H1 (cell line): ENCODE results near the gene NOX1. TPM values are rescaled to one million over a fixed set of nuclear protein-coding genes. Genes with fewer than 3 reads are reported as not detected.

Experiments used
- BACH1 ChIP-seq: IDR thresholded peaks from 2 replicates; pipeline ENCODE4 v1.6.1; 2012; ENCODE audit warnings: low read length, improper control_type of control experiment
- CREB1 ChIP-seq: IDR thresholded peaks from 2 replicates; pipeline ENCODE4 v1.6.1; 2012; ENCODE audit warnings: inconsistent platforms
- JUND ChIP-seq: IDR thresholded peaks from 2 replicates; pipeline ENCODE4 v1.6.1; 2011; ENCODE audit warnings: mild to moderate bottlenecking, improper control_type of control experiment, low read length
- NANOG ChIP-seq: IDR thresholded peaks from 2 replicates; pipeline ENCODE4 v1.6.1; 2011; ENCODE audit warnings: low read length, low read depth, mild to moderate bottlenecking, inconsistent platforms; ENCODE audit not compliant: insufficient read depth, poor library complexity, severe bottlenecking
- PHF8 ChIP-seq: fragments of 200-600 bp; sonication (generic); conservative IDR thresholded peaks from 2 replicates; pipeline ENCODE4 v1.7.1; 2012; ENCODE audit warnings: low read depth, mild to moderate bottlenecking, inconsistent platforms, low read length, moderate library complexity
- POLR2A ChIP-seq, 2 experiments: IDR thresholded peaks; 1 replicate in 1 of 2; 2 replicates in 1 of 2; pipeline ENCODE4 v1.6.1; 2011; ENCODE audit warnings: low read depth in 2 of 2, low read length in 2 of 2, mild to moderate bottlenecking in 2 of 2; ENCODE audit errors: control extremely low read depth in 1 of 2
- POLR2AphosphoS5 ChIP-seq: IDR thresholded peaks from 2 replicates; pipeline ENCODE4 v1.6.1; 2011; ENCODE audit warnings: low read depth, low read length
- RAD21 ChIP-seq, 2 experiments: IDR thresholded peaks in 1 of 2; conservative IDR thresholded peaks in 1 of 2; 2 replicates each; pipeline ENCODE4 v1.6.1; 2011; ENCODE audit warnings: low read depth in 2 of 2, low read length in 2 of 2, improper control_type of control experiment in 1 of 2, inconsistent platforms in 1 of 2, mild to moderate bottlenecking in 1 of 2, moderate library complexity in 1 of 2
- SAP30 ChIP-seq: fragments of 300-600 bp; sonication (generic); IDR thresholded peaks from 2 replicates; pipeline ENCODE4 v1.7.1; 2012; ENCODE audit warnings: low read length, moderate library complexity, mild to moderate bottlenecking, inconsistent platforms; ENCODE audit not compliant: insufficient read depth, insufficient replicate concordance
- SIN3A ChIP-seq, 2 experiments: IDR thresholded peaks in 1 of 2; conservative IDR thresholded peaks in 1 of 2; 2 replicates each; pipeline ENCODE4 v1.6.1; 2011 to 2012; ENCODE audit warnings: low read length in 2 of 2, improper control_type of control experiment in 1 of 2, low read depth in 1 of 2, mild to moderate bottlenecking in 1 of 2
- TAF1 ChIP-seq: IDR thresholded peaks from 2 replicates; pipeline ENCODE4 v1.6.1; 2011; ENCODE audit warnings: mild to moderate bottlenecking, low read depth, low read length
- TBP ChIP-seq: IDR thresholded peaks from 2 replicates; pipeline ENCODE4 v1.6.1; 2011; ENCODE audit warnings: low read depth, low read length, improper control_type of control experiment
- TCF12 ChIP-seq: IDR thresholded peaks from 2 replicates; pipeline ENCODE4 v1.6.1; 2011; ENCODE audit warnings: low read depth, mild to moderate bottlenecking, low read length
- TEAD4 ChIP-seq: IDR thresholded peaks from 2 replicates; pipeline ENCODE4 v1.6.1; 2012; ENCODE audit warnings: low read depth, low read length, inconsistent platforms, mixed read lengths
- YY1 ChIP-seq: IDR thresholded peaks from 2 replicates; pipeline ENCODE4 v1.6.1; 2011; ENCODE audit warnings: low read depth, mild to moderate bottlenecking, low read length
- polyA plus RNA-seq, 7 experiments: library from polyadenylated mRNA; depleted of rRNA in 3 of 7; stranded (reverse) in 5 of 7; unstranded in 2 of 7; fragments of >200 nt in 5 of 7; fragments of 200-250 nt in 2 of 7; gene quantifications; 1 replicate in 5 of 7; 2 replicates in 1 of 7; 4 replicates in 1 of 7; pipeline versions ENCODE4 v1.2.1 to v1.2.3, GENCODE V29; 2011 to 2013; ENCODE audit warnings: missing spikeins in 2 of 7, mixed read lengths in 2 of 7
- total RNA-seq: library from RNA; stranded (reverse); fragmentation: NEBNext Ultra II Directional; extraction: Animal tissue kit (Norgen Biotek cat#: 25700); gene quantifications from 2 replicates; pipeline ENCODE4 v1.2.1, GENCODE V29; 2021
- TF ChIP-seq, protein P1 (sequence below): IDR thresholded peaks from 2 replicates; pipeline ENCODE4 v1.6.1; 2012; ENCODE audit warnings: inconsistent platforms
- TF ChIP-seq, protein P2 (sequence below): IDR thresholded peaks from 2 replicates; pipeline ENCODE4 v1.6.1; 2012; ENCODE audit warnings: low read length, inconsistent platforms

The NOX1 gene
- total and polyA plus RNA-seq, 2 of the 8 experiments (the other 6 are each of a cell fraction or from before 2014, with no cell fraction given): not detected

- peak; percentile 53 for TF ChIP-seq TBP
- peak; percentile 90 for TF ChIP-seq YY1
- peak; percentile 58; the same call in 1 of the 2 replicates for TF ChIP-seq POLR2AphosphoS5
- TF ChIP-seq CREB1: 0 out of 2 replicates have a peak, but pooled peaks have one; percentile 26
- peak; percentile 89 for TF ChIP-seq TAF1
- no peak for TF ChIP-seq JUND
- TF ChIP-seq SAP30: no peak
- peak in 1 of 2 experiments; percentile 8; a peak in 1 of 4 replicates for TF ChIP-seq RAD21 (IDR thresholded peaks at IDR 0.05 in 1 of 2, conservative IDR thresholded peaks at IDR 0.05 in 1 of 2; ENCODE audit: low read depth in 2 of 2, low read length in 2 of 2)
- TF ChIP-seq TCF12: no peak
- TF ChIP-seq SIN3A (conservative IDR thresholded peaks at IDR 0.05 in 1 of 2, IDR thresholded peaks at IDR 0.05 in 1 of 2; ENCODE audit: low read depth in 1 of 2, low read length in 2 of 2): peak; percentile 56 to 81; a peak in 2 of 4 replicates
- TF ChIP-seq PHF8: peak; percentile 69
- TF ChIP-seq, protein P1, sequence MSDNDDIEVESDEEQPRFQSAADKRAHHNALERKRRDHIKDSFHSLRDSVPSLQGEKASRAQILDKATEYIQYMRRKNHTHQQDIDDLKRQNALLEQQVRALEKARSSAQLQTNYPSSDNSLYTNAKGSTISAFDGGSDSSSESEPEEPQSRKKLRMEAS: peak; percentile 76
- TF ChIP-seq POLR2A (IDR thresholded peaks at IDR 0.05; ENCODE audit: control extremely low read depth in 1 of 2, low read depth in 2 of 2, low read length in 2 of 2): peak in 1 of 2 experiments; percentile 80; a peak in 2 of 3 replicates
- TF ChIP-seq NANOG: no peak
- 0 out of 2 replicates have a peak, but pooled peaks have one; percentile 12 for TF ChIP-seq TEAD4
- TF ChIP-seq, protein P2, sequence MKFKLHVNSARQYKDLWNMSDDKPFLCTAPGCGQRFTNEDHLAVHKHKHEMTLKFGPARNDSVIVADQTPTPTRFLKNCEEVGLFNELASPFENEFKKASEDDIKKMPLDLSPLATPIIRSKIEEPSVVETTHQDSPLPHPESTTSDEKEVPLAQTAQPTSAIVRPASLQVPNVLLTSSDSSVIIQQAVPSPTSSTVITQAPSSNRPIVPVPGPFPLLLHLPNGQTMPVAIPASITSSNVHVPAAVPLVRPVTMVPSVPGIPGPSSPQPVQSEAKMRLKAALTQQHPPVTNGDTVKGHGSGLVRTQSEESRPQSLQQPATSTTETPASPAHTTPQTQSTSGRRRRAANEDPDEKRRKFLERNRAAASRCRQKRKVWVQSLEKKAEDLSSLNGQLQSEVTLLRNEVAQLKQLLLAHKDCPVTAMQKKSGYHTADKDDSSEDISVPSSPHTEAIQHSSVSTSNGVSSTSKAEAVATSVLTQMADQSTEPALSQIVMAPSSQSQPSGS: no peak
- TF ChIP-seq BACH1: no peak
These were observed 54.1 kb downstream of the NOX1 start, which contains the start of gene CSTF2 (continued) for GRCh38 chrX:100819837-100820666.
